ENCODE results near the gene PLXDC2.
"Not testable (repeated sequence)": the region's sequence is repeated elsewhere in the genome, so short reads cannot be mapped to it uniquely, and the experiment has no call there.

Gene PLXDC2

GRCh38 chr10:19816411-19817230, at the start of gene PLXDC2:
Gene PLXDC2 (plus strand): TSS chr10:19816432.
- DNase-seq (ENCODE audit: low spot score): no peak

- DNase-seq (ENCODE audit: low spot score): no peak
Observed at GRCh38 chr10:19767876-19768275, 48.4 kb upstream of the PLXDC2 start.

GRCh38 chr10:19769826-19770225, 46.4 kb upstream of the PLXDC2 start:
- not testable (repeated sequence) for DNase-seq (ENCODE audit: low spot score)

- no peak for DNase-seq (ENCODE audit: low spot score)
Observed at GRCh38 chr10:19772972-19773371, 43.3 kb upstream of the PLXDC2 start.

GRCh38 chr10:19775296-19775695, 40.9 kb upstream of the PLXDC2 start:
- DNase-seq (ENCODE audit: low spot score): no peak

DNA sequence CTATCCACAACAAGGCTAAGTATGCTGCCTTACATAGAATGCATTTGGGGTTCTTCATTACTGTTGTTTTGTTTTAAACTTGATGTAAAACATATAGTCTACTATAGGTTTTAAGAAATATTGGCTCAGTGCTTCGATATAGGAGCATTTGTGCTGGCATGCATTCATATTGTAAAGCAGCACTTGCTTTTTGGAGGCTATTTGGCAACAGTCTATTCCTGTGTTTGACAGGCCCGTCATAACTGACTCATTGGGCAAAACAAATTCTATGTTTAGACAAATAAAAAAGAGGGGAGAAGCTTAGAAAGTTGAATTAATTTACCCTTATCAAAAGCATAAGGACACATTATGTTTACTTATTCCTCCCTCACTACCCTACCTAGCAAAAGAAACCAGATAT, 38.4 kb upstream of the PLXDC2 start:
- no peak for DNase-seq (ENCODE audit: low spot score)

GRCh38 chr10:19778996-19779395, 37.2 kb upstream of the PLXDC2 start:
- DNase-seq (ENCODE audit: low spot score): no peak

DNA sequence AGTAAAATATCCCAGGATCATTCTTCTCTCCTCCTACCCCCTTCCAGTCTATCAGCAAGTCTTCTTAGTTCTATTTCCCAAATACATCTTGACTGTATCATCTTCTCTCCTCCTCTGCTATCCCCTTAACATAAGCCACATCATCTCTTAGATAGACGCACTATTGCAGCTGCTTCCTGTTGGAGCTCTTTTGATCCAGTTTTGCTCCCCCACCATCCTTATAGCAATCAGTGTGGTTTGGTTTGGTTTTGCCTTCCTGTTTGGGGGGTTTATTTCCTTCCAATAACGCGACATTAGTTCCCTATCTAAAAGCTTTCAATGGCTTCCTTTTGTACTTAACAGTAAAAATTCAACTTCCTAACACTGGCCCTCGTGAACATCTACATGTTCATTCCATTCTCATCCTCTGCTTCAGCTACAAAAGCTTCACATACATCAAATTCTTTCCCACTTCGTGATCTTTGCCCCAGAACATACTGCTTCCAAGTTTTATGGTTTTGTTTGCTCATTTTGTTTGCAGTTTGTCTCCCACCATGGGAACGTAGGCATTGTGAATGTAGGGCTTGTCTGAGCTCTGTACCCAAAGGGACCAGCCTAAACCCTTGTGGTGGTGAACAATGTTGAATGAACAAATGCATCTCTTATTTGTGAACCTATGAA, 33.7 kb upstream of the PLXDC2 start:
- DNase-seq (ENCODE audit: low spot score): no peak

- DNase-seq (ENCODE audit: low spot score): no peak
Observed at GRCh38 chr10:19783721-19784120, 32.5 kb upstream of the PLXDC2 start.

DNA sequence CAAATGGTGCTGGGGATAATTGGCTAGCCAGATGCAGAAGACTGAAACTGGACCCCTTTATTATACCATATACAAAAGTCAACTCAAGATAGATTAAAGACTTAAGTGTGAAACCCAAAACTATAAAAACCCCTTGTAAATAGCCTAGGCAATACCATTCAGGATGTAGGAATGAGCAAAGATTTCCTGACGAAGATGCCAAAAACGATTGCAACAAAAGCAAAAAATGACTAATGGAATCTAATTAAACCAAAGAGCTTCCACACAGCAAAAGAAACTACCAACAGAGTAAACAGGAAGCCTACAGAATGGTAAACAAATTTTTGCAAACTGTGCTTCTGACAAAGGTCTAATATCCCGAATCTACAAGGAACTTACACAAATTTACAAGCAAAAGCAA, 30.9 kb upstream of the PLXDC2 start:
- no peak for DNase-seq (ENCODE audit: low spot score)

- DNase-seq (ENCODE audit: low spot score): peak; percentile 20
Observed at GRCh38 chr10:19788075-19788686, 28.1 kb upstream of the PLXDC2 start.

DNA sequence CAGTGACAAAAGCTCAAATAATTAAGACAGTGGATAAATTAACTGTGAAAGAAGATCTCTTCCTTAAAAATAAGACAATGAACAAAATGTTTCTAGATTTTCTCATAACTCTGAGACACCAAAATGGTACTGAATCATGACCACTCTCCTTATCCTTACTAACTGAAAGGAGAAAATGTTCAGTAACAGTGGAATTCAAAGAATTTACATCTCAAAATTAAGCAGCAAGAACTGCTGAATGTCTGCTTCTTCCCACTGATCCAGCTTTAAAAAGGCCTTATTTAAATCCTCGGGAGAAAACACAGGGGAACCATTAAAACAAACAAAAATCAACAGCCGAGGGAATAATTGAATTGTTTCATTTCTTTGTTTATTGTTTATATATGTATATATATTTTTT, 27.3 kb upstream of the PLXDC2 start:
- DNase-seq (ENCODE audit: low spot score): no peak

GRCh38 chr10:19789607-19790006, 26.6 kb upstream of the PLXDC2 start:
- no peak for DNase-seq (ENCODE audit: low spot score)

DNA sequence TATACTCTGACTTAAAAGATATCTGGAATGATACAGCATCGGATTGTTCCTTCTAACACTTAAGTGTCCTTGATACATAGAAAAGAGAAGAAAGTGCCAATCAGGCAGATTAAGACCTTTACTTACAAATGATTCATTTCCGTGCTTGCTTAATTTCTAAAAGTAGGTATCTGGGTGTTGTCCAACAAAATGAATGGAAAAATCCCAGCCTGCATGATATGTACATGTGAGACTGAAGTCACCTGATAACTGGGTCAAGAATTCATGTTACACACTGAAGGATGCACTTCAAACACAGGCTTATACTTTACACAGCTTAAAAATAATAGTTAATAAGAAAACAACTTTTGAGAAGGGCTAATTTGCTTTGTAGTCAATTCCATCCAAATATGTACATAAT, 25.2 kb upstream of the PLXDC2 start:
- no peak for DNase-seq (ENCODE audit: low spot score)

GRCh38 chr10:19795684-19796083, 20.5 kb upstream of the PLXDC2 start:
- no peak for DNase-seq (ENCODE audit: low spot score)

DNA sequence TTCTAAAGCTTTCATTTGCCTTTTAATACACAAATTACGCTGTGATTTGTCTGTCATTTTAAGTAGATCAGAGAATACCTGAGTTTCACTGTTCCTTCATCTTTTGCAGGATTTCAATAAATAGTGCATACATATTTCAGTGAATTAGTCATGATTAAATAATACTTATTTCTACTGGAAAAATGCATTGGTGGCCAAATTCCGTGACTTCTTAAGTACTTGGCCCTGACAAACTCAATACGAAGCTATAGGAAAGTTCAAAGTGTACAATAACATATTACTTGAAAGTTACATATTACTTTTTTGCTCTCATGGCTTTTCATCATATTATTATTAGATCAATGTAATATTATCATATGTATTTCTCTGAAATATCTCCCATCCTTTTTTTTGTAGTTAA, 16.1 kb upstream of the PLXDC2 start:
- DNase-seq (ENCODE audit: low spot score): no peak

GRCh38 chr10:19801369-19801768, 14.9 kb upstream of the PLXDC2 start:
- DNase-seq (ENCODE audit: low spot score): no peak

- no peak for DNase-seq (ENCODE audit: low spot score)
Observed at GRCh38 chr10:19803676-19804075, 12.6 kb upstream of the PLXDC2 start.

GRCh38 chr10:19809481-19809880, 6.8 kb upstream of the PLXDC2 start:
- DNase-seq (ENCODE audit: low spot score): no peak

DNA sequence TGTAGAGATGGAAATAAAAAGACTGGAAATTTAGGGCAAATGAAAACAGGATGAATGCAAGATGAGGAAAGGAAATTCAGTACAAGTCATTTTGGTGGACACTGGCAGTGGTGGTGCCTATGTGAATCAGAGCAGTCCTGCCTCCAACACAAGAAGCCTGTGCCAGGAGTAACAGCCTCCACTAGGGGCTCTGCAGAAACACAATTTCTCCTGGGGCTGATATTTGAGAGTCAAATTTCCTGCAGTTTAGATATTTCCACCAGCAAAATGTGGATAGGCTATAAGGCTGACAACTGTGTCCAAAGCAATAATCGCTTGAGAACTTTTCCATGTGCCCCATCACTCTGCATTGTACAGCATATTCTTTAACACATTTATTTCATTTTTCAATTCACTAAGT, 4.7 kb upstream of the PLXDC2 start:
- no peak for DNase-seq (ENCODE audit: low spot score)

GRCh38 chr10:19812976-19813375, 3.3 kb upstream of the PLXDC2 start:
- no peak for DNase-seq (ENCODE audit: low spot score)

DNA sequence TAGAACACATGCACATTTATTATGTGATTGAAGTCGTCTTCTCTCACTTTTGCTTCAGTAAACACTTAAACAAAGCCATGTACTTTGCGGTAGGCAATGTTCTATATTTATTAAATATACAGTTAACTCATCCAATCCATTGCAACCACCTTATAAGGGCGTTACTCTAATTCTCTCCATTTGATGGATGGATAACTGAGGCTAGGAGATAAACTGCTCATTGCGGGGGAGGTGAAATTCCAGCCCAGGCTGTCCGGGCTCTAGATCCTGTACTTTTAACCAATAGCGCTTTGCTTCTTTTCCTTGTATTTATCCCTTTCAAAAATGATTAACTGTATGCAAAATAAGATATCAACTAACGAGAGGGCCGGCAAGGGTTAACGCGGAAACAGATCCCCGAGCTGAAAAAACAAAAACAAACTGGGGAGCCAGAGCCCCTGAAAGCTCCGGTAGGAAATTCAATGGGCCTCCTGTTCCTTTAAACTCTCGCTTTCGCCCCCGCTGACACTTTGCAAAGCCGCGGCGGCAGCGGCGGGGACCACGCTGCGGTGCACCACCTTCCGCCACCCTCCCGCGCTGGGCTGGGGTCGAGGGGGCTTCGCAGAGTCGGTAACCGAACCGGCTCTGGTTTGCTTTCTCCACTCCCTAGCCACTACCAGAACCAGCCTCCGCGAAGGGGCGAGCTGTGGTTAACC, 1.0 kb upstream of the PLXDC2 start:
- no peak for DNase-seq (ENCODE audit: low spot score)

Data from hematopoietic multipotent progenitor cell treated with erythropoietin and hydrocortisone succinate and interleukin-3 and kit ligand, for 15 days (in vitro differentiated cells).